Amniotic stem cell (primary cell): Measurements from ENCODE around the gene OLFM4.

Experiments
- DNase-seq: peaks from one replicate; lab custom pipeline; 2025; lab: John Stamatoyannopoulos, UW

OLFM4 gene

GRCh38 chr13:53068585-53069520, 40.2 kb downstream of the OLFM4 start:
- no peak for DNase-seq

DNA sequence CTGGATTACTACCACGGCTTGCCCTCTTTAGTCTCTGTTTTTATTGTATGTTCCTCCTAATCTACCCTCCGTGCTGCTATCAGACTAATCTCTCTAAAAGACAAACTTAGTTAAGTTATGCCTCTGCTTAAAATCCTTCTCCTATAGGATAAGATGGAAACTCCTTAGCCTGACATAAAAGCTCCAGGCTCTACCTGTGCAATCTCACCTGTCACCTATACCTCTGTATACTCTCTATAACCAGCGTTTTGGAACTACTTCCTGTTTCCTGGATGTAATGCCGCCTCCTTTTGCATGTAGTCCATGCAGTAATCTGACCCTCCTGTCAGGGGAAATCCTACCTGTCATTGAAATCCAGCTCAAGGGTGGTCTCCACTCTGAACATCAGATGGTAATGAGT, 41.2 kb downstream of the OLFM4 start:
- DNase-seq: no peak

GRCh38 chr13:53073711-53074110, 45.1 kb downstream of the OLFM4 start:
- no peak for DNase-seq

- no peak for DNase-seq
These were observed 45.5 kb downstream of the OLFM4 start for GRCh38 chr13:53074114-53074513.

- DNase-seq: no peak
These were observed 46.9 kb downstream of the OLFM4 start for GRCh38 chr13:53075356-53076041.

- DNase-seq: no peak
These were observed 51.1 kb downstream of the OLFM4 start for GRCh38 chr13:53079691-53080090.

DNA sequence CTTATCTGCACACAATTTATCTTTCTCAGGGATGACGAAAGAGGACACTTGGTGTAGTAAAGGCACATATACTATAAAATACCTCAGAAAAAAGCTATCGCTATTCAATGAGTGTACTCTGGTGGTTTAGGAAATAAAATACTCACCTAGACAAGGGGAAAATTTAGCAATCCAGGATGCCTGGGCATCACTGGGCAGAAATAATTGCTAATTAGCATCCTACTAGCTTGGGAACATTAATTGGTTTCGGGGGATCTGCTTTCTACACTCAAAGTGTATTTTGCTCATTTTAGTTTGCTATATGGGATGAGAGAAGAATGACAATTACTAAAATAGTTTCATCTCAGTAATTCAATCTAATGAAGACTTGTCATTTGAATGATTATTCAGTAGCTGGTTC, 60.3 kb downstream of the OLFM4 start:
- DNase-seq: no peak

DNA sequence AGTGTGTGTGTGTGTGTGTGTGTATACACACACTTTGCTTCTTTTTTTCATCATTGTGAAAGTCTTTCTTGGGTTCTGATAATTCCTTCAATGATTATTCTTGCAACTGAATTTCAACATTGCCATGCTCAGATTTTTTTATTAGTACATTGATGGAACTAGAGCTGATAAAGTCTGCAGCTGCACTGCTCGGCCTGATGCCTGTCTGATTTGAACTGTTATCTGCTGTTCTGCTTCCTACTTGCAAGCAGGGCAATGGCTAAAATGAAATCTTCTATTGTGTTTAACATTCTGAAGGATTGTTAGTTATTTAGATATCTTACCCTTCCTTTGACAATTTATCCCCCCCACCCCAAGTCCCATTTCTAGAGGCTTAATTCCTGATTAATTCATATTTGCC, 61.3 kb downstream of the OLFM4 start:
- DNase-seq: no peak

DNA sequence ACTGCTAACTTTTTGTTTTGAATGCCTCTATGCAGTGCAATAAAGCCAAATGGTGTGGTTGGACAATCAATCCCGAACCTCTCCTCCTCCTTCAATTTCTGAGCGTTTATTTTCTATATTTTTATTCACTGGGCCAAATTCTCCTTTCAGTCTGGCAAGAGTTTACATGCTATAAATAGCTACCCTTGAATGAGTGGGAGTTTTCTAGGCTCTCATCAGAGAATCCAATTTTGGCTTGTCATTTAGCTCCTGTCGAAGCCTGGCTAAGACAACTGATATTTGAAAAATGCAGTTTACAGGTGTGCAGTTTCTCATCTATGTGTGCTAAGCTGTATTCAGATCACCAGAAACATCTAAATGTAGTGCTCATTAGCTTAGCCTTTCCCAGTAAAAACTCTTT, 61.8 kb downstream of the OLFM4 start:
- DNase-seq: no peak

DNA sequence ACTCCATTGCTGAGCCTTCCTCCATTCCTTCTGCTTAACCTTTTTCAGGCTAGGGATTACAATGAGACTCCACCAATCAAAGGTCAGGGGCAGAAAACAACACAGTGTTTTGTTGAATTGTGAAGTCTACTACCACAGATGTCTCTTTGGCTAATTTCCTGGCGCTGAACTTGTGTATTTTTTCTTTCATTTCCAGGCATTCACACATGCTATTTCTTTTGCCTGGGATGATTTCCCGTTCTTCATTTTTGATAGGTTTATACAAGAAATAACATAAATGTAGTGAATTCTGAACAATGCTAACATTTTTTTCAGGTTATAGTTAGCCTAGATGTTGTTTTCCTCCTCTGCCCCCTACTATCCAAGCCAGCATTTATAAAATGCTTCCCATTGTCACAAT, 64.3 kb downstream of the OLFM4 start:
- DNase-seq: no peak

GRCh38 chr13:53098455-53098854, 69.8 kb downstream of the OLFM4 start:
- DNase-seq: no peak

DNA sequence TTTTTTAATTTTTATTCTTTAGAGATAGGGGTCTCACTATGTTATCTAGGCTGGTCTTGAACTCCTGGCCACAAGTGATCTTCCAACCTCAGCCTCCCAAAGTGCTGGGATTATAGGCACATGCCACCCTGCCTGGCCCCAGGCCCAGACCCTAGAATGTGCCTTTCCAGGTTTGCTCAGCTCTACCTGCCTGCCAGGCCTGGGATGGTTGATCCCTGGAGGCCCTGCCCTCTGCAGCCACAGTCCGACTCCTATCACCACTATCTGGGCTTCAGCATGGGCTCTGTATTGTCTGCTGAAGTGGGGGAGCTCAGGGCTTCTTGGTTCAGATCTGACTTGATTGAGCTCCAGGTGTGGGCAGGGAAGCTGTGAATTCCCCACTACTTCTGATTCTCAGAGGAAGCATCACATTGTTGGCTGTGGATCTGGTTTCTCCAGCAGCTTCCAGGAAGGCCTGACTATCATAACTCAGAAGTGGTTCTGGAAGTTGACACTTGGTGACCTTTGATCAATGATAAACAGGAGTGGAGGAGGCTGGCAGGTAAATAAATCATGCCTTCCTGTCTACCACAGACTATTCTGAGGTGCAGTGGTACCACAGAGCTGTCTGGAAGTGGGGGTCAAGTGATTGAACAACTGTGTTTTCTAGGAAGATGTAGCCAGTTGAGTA, 71.9 kb downstream of the OLFM4 start:
- no peak for DNase-seq
